Erythroblast (primary cell): ENCODE data around the gene FSTL4.

Experiments used
- GATA1 ChIP-seq: IDR thresholded peaks from 2 replicates; pipeline ENCODE4 v1.6.1; 2011; ENCODE audit warnings: low read depth, mild to moderate bottlenecking, control low read depth, low read length, moderate library complexity
- POLR2A ChIP-seq: IDR thresholded peaks from 2 replicates; pipeline ENCODE4 v1.6.1; 2011; ENCODE audit warnings: mild to moderate bottlenecking, low read length

DNA sequence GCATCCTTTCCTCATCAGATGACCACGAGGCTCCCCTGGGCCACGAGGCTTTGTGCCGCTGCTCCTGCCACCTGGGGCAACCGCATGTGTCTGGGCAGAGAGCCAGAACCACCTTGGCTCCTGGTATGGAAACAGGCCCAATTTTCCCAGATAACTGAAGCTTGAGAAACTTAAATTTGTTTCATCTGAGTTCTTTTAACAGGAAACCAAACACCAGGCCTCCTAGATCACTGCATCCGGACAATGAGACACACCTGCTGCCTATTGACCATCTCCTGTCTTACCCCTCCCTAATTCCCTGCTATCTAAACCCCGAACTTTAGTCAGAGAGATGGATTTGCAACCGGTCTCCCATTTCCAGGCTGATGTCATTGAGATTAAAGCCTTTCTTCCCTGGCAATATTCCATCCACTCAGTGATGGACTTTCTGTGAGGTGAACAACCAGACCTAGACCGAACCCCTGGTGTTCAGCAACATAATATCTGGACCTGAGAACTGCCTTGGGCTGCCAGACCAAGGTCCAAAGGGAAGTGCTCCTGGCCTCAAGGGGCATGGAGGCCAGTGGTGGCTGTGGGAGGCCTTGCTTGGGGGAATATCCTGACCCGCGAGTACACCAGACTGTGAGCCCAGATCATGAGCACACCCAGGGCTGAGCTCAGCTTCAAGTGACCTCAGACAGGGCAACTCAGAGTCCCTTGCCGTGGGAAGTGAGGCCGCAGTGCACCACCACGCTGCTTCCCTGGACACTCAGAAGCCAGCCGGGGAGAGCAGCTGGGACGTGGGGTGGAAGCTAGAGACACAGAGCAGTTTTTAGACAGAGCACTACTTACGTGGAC, 360.8 kb downstream of the FSTL4 start:
- no peak for TF ChIP-seq POLR2A
- no peak for TF ChIP-seq GATA1
